Measurements from ENCODE around the gene LY6G5C.

Gene LY6G5C

DNA sequence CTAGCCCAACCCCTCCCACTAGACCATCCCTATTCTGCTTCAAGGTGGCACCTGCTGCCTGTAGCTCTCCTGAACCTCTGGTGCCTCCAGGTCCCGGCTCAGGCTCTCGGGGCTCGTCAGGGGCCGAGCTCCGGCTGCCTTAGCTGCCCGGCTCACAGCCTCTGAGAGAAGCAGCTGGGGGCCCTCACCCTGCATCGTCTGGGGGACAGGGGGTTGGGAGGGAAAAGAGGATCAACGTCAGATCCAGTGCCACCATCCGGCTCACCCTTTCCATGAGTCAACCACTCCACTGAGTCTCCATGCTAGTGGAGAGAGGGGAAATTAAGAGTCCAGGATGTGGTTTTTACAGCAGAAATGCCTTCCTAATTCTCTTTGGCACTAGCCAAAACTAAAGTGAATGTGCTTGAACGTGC lies 41.4 kb downstream of the LY6G5C start:
- no peak for DNase-seq (ENCODE audit: low read depth)

DNA sequence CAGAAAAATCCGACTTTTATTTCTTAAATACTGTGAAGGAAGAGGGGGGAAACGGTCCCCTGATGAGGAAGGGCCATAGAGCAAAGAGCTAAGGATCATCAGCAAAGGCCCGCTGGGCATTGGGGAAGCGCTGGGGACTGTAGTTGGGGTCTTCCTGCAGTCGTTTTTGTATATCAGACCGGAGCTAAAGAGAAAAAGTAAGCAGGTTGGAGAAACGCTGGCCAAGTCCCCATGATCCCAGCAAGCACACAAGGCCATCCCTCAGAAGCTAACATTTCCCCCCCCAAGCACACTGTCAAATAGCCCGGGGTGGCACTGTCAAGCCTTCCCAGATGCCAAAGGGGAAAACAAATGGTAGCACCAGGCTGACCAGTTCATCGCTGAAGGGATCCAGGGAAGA lies 41.8 kb downstream of the LY6G5C start:
- no peak for DNase-seq (ENCODE audit: low read depth)

- no peak for DNase-seq (ENCODE audit: low read depth)
These were observed 43.9 kb downstream of the LY6G5C start for GRCh38 chr6:31636698-31637596.

- DNase-seq (ENCODE audit: low read depth) = no peak
These were observed 45.8 kb downstream of the LY6G5C start for GRCh38 chr6:31634969-31635575.

DNA sequence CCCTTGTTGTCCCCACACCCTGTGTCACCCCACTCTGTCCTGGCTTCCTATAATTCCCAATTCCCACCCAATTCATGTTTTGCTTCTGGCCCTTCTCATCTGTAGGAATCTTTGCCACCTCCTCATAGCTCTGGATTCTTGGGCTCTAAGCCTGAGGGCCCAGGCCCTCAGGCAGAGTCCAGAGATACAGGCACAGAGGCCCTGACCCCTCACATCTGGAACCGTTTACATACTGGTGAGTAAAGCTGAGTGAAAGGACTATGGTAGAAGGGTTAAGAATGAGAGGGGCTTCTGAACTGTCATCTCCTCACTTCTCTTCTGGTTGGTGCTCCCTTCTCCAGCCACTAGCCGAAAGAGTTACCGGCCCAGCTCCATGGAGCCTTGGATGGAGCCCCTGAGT lies 46.7 kb downstream of the LY6G5C start:
- no peak for DNase-seq (ENCODE audit: low read depth)

- DNase-seq (ENCODE audit: low read depth) = no peak
These were observed 47.4 kb downstream of the LY6G5C start for GRCh38 chr6:31633447-31633846.

DNA sequence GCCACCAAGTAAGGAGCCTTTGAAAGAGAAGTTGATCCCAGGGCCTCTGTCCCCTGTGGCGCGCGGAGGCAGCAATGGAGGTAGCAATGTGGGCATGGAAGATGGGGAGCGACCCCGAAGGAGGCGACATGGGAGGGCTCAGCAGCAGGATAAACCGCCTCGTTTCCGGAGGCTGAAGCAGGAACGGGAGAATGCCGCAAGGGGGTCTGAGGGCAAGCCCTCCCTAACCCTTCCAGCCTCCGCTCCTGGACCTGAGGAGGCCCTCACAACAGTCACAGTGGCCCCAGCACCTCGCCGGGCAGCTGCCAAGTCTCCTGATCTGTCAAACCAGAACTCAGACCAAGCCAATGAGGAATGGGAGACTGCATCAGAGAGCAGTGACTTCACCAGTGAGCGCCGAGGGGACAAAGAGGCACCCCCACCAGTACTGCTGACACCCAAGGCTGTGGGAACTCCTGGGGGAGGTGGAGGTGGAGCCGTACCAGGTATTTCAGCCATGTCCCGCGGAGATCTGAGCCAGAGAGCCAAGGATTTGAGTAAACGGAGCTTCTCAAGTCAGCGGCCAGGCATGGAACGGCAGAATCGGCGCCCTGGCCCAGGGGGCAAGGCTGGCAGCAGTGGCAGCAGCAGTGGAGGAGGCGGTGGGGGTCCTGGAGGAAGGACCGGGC lies 48.5 kb downstream of the LY6G5C start:
- no peak for DNase-seq (ENCODE audit: low read depth)

- DNase-seq (ENCODE audit: low read depth) = no peak
These were observed 49.1 kb downstream of the LY6G5C start for GRCh38 chr6:31631681-31632278.

- DNase-seq (ENCODE audit: low read depth) = no peak
These were observed 49.7 kb downstream of the LY6G5C start for GRCh38 chr6:31631209-31631608.

DNA sequence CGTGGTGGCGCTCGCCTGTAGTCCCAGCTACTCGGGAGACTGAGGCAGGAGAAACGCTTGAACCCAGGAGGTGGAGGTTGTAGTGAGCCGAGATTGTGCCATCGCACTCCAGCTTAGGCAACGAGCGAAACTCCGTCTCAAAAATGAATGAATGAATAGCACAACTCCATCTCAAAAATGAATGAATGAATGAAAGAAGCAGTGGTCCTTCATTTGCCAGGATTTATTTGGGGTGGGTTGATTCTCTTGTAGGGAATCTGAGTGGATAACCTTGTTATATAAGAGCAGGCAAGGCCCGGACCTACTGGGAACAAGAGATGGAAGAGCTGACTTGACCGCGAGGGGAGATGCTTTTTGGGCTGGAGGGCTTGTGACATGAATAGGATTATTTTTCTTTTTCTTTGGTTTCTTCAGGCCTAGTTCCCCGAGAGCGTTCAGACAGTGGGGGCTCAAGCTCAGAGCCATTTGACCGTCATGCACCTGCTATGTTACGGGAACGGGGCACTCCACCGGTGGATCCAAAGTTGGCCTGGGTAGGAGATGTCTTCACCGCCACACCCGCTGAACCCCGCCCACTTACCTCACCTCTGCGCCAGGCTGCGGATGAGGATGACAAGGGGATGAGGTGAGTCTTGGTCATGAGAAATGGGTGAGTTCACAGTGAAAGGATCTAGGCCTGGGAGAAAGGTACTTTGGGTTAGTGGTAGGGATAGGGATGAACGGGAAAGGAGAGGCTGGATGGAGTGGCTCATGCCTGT lies 50.5 kb downstream of the LY6G5C start:
- DNase-seq (ENCODE audit: low read depth) = no peak

DNA sequence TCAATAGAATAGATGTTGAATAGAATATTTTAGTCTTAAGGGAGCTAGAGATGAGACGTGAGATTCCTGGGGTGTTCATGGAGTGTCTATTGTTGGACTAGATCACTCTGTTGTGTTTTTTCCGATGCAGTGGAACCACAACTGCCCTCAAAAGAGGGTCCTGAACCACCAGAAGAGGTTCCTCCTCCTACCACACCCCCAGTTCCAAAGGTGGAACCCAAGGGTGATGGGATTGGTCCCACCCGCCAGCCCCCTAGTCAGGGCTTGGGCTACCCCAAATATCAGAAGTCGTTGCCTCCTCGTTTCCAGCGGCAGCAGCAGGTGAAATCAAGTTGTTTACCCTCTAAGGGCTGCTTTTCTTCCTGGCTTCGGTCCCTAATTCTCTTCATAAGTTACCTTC lies 51.9 kb downstream of the LY6G5C start:
- DNase-seq (ENCODE audit: low read depth) = no peak

DNA sequence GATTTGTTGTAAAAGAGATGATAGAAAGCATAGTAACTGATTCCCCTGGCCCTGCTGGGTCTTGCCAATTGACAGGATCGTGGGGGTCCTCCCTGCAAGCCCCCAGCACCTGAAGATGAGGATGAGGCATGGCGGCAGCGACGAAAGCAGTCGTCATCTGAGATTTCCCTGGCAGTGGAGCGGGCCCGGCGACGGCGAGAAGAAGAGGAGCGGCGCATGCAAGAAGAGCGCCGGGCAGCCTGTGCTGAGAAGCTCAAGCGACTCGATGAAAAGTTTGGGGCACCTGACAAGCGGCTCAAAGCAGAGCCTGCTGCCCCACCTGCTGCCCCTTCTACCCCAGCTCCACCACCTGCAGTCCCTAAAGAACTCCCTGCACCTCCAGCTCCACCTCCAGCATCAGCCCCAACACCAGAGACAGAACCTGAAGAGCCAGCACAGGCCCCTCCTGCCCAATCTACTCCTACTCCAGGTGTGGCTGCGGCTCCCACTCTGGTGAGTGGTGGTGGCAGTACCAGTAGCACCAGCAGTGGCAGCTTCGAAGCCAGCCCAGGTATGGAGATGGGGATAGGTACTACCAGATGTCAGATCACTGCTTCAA lies 53.1 kb downstream of the LY6G5C start:
- DNase-seq (ENCODE audit: low read depth) = no peak

DNA sequence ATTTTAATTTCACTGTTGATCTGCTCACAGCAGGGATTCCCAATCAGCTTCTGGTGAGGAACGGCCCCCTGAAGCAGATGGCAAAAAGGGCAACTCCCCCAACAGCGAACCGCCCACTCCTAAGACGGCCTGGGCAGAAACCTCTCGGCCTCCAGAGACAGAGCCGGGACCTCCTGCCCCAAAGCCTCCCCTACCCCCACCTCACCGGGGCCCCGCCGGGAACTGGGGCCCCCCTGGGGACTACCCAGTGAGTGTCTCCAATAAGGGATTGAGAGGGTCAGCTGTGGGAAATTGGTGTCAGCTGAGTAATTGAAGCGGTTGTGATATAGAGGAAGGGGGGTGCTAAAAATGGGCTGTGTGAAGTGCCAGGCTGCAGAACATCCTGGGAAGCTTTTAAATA lies 53.9 kb downstream of the LY6G5C start:
- DNase-seq (ENCODE audit: low read depth) = no peak
